ENCODE results near the gene CDK5RAP2.

GRCh38 chr9:120603591-120603990 is 23.6 kb upstream of the CDK5RAP2 start:
- TF ChIP-seq CTCF (conservative IDR thresholded peaks at IDR 0.05) (no peak), ZFX (IDR thresholded peaks at IDR 0.05) (no peak)

Data from C4-2B (cell line).